ENCODE data around the gene MGP. TPM values are rescaled to one million over a fixed set of nuclear protein-coding genes. Genes with fewer than 3 reads are reported as not detected.

The MGP gene
- total RNA-seq, 4 donors from 2014 or later = 506 to 706 (median 636) TPM

DNA sequence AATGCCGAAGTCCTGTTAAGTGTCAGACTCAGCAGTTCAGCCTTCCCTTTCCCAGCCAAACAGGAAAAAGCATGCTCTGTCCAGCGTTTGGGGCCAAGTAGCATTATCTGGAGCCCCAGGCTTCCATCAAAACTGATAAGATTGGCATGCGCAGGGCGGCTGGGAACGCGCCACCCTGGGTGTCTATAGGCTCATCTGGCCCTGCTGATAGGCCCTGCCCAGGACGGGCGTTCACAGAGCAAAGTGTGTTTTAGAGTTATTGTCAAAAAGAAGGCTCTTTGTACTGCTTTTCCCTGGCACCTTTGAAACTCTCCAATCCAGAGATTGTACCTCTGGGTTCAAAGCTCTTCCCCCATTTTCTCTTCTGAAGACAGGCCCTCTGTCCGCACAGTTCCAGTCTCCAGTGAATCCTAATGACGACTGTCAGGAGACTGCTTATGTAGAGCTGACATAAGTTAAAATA lies 42.2 kb downstream of the MGP start, which contains the start of gene ART4:
TSS of gene ART4 (minus strand) at position 102 of the 463 bp plus-strand sequence. CDS start 413 bp downstream, outside the sequence.
- H3K9me3 ChIP-seq = no peaks in the 10 kb centered on the region
- H3K4me1 ChIP-seq = peaks cover 14 to 60% (median 21%) of the 10 kb centered on the region in 3 donors
- H3K36me3 ChIP-seq = no peaks in the 10 kb centered on the region
- H3K4me3 ChIP-seq = no peak within 1 kb of the TSS
- 75 to 77% methylated on average over 2 to 5 of the region's 10 CpGs for WGBS, 2 donors (ENCODE audit: low coverage in 1 of 2)
- no peaks in the 10 kb centered on the region for H3K27me3 ChIP-seq
- H3K27ac ChIP-seq = peak within 1 kb of the TSS; percentile 44 to 69 (median 56)
- ATAC-seq = no peak
- TF ChIP-seq POLR2AphosphoS5 (IDR thresholded peaks at IDR 0.05) (no peak), EP300 (IDR thresholded peaks at IDR 0.05) (no peak), POLR2A (IDR thresholded peaks at IDR 0.05) (no peak)
- TF ChIP-seq, protein P1, sequence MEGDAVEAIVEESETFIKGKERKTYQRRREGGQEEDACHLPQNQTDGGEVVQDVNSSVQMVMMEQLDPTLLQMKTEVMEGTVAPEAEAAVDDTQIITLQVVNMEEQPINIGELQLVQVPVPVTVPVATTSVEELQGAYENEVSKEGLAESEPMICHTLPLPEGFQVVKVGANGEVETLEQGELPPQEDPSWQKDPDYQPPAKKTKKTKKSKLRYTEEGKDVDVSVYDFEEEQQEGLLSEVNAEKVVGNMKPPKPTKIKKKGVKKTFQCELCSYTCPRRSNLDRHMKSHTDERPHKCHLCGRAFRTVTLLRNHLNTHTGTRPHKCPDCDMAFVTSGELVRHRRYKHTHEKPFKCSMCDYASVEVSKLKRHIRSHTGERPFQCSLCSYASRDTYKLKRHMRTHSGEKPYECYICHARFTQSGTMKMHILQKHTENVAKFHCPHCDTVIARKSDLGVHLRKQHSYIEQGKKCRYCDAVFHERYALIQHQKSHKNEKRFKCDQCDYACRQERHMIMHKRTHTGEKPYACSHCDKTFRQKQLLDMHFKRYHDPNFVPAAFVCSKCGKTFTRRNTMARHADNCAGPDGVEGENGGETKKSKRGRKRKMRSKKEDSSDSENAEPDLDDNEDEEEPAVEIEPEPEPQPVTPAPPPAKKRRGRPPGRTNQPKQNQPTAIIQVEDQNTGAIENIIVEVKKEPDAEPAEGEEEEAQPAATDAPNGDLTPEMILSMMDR (IDR thresholded peaks at IDR 0.05) = no peak

DNA sequence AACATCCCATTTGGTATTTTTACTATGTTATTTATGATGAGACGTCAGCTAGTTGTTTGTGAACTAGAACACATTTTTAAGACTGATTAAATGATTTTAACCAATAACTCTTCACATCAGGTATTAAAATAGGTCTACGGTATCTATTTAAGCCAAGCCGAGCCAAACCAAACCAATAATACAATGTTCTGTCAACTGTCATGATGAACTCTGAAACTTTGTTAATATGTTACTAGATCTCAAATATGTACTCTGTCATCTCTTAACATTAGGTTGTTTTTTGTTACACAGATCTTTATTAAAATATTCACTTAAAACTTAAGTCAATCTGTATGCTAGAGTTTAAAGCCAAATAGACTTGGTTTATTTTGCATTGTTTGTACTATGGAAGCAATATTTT lies 43.3 kb downstream of the MGP start:
- Histone ChIP-seq H3K4me3 (no peak overlapping the region), H3K27me3 (no peaks in the 10 kb centered on the region), H3K36me3 (no peaks in the 10 kb centered on the region), H3K4me1 (peaks cover 14 to 57% (median 21%) of the 10 kb centered on the region in 3 donors), H3K27ac (peak overlapping the region; percentile 44 to 69 (median 56)), H3K9me3 (no peaks in the 10 kb centered on the region)
- 71 to 79% methylated on average over 3 of the region's 3 CpGs for WGBS, 2 donors (ENCODE audit: low coverage in 1 of 2)
- no peak for TF ChIP-seq POLR2AphosphoS5 (IDR thresholded peaks at IDR 0.05)
- TF ChIP-seq POLR2A (IDR thresholded peaks at IDR 0.05) = no peak
- no peak for TF ChIP-seq EP300 (IDR thresholded peaks at IDR 0.05)
- TF ChIP-seq, protein P1 (IDR thresholded peaks at IDR 0.05) = no peak
- ATAC-seq = no peak

DNA sequence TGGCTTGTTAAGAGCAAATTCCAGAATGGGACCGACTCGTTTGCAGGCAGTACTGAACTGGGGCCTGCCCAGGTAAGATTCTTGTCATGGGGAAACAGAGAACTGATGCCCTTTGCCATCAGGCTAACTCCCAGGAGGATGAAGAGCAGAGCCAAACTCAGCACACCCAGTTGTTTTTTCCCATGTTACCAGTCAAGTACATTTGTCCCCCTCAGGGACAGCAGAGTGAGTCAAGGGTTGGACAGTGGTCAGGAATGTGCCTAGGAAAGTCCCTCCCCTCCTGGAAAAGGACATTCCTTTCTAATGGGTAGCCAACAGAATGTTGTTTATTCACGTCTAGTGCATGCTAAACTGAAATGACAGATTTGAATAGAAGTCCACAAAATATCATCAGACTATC lies 43.9 kb downstream of the MGP start:
- H3K9me3 ChIP-seq = no peaks in the 10 kb centered on the region
- WGBS, 2 donors (ENCODE audit: low coverage in 1 of 2) = 15 to 17% methylated on average over 3 of the region's 3 CpGs
- ATAC-seq = peak; percentile 94
- H3K27me3 ChIP-seq = no peaks in the 10 kb centered on the region
- H3K4me1 ChIP-seq = peaks cover 14 to 52% (median 21%) of the 10 kb centered on the region in 3 donors
- peak; percentile 87 for TF ChIP-seq POLR2AphosphoS5 (IDR thresholded peaks at IDR 0.05)
- TF ChIP-seq, protein P1 (IDR thresholded peaks at IDR 0.05) = no peak
- H3K36me3 ChIP-seq = no peaks in the 10 kb centered on the region
- no peak overlapping the region for H3K4me3 ChIP-seq
- H3K27ac ChIP-seq = peak overlapping the region; percentile 44 to 69 (median 56)

DNA sequence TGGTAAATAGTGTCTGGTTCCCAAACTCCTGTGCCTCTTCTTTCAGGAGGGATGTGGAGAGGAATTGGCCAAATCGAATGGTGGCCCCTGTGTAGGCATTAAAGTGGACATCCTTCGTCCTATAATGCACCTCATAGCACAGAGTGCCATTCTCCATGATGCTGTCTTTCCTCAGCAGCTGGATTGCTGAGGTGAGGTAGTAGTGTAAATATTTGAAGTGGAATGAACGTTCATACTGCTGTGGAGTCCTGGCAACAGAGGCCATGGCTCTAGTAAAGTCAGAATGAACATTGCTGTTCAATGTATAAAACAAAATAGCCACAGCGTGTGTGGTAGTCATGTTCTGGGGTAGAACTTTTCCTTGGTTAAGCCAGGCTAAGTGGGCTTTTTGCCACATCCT lies 45.0 kb downstream of the MGP start:
- Histone ChIP-seq H3K27ac (peak overlapping the region in 2 of 4 donors; percentile 42 to 44), H3K4me3 (no peak overlapping the region), H3K27me3 (no peaks in the 10 kb centered on the region), H3K4me1 (peaks cover 13 to 40% (median 14%) of the 10 kb centered on the region in 3 donors), H3K9me3 (no peaks in the 10 kb centered on the region), H3K36me3 (no peaks in the 10 kb centered on the region)
- 78 to 85% methylated on average over 3 to 4 of the region's 4 CpGs for WGBS, 2 donors (ENCODE audit: low coverage in 1 of 2)
- no peak for TF ChIP-seq POLR2A (IDR thresholded peaks at IDR 0.05)
- no peak for TF ChIP-seq EP300 (IDR thresholded peaks at IDR 0.05)
- TF ChIP-seq, protein P1 (IDR thresholded peaks at IDR 0.05) = no peak
- TF ChIP-seq POLR2AphosphoS5 (IDR thresholded peaks at IDR 0.05) = no peak
- no peak for ATAC-seq

DNA sequence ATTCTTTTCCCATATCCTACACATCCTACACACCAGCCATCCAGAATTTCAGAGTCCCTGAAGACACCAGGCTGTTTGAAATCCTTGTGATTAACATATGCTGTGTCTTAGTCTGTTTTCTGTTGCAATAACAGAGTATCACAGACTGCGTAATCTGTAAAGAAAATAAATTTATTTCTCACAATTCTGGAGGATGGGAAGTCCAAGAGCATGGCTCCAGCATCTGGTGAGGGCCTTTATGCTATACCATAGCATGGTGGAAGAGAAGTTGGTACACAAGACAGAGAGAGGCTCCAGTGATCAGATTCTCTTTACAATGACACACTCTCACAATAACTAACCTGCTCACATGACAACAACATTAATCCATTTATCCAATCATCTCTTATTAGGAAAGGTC lies 46.4 kb downstream of the MGP start:
- 100% methylated on average over 1 of the region's 1 CpG for WGBS, 2 donors (ENCODE audit: low coverage in 1 of 2)
- Histone ChIP-seq H3K4me1 (peaks cover 10 to 32% (median 14%) of the 10 kb centered on the region in 3 donors), H3K36me3 (no peaks in the 10 kb centered on the region), H3K4me3 (no peak overlapping the region), H3K9me3 (no peaks in the 10 kb centered on the region), H3K27me3 (no peaks in the 10 kb centered on the region), H3K27ac (no peak overlapping the region)
- ATAC-seq = no peak
- no peak for TF ChIP-seq POLR2A (IDR thresholded peaks at IDR 0.05)
- no peak for TF ChIP-seq POLR2AphosphoS5 (IDR thresholded peaks at IDR 0.05)
- TF ChIP-seq, protein P1 (IDR thresholded peaks at IDR 0.05) = no peak
- TF ChIP-seq EP300 (IDR thresholded peaks at IDR 0.05) = no peak
